CMK (cell line): ENCODE data around the gene DAPK3.
"Not testable (repeated sequence)": the region's sequence is repeated elsewhere in the genome, so short reads cannot be mapped to it uniquely, and the experiment has no call there.

Experiments
- DNase-seq: peaks from one replicate; pipeline ENCODE4 v3.0.0-alpha.2; 2010; ENCODE audit warnings: low read depth

DAPK3 gene

DNA sequence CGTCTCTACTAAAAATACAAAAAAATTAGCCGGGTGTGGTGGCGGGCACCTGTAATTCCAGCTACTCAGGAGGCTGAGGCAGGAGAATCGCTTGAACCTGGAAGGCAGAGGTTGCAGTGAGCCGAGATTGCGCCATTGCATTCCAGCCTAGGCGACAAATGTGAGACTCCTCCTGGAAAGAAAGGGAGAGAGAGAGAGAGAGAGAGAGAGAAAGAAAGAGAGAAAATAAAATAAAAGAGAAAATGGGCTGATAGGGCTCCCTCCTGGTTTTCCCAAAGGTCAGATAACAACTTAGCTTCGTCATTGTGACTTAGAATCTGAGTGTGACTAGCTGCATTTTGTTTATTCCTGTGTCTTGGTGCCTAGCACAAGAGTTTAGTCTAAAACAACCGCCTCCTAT, 34.5 kb upstream of the DAPK3 start:
- DNase-seq: not testable (repeated sequence)

- not testable (repeated sequence) for DNase-seq
Observed at GRCh38 chr19:4000798-4001197, 29.9 kb upstream of the DAPK3 start.

GRCh38 chr19:3998667-3999412, 27.9 kb upstream of the DAPK3 start:
- not testable (repeated sequence) for DNase-seq

- no peak for DNase-seq
Observed at GRCh38 chr19:3995607-3996006, 24.7 kb upstream of the DAPK3 start.

- DNase-seq: no peak
Observed at GRCh38 chr19:3990815-3991117, 19.9 kb upstream of the DAPK3 start.

DNA sequence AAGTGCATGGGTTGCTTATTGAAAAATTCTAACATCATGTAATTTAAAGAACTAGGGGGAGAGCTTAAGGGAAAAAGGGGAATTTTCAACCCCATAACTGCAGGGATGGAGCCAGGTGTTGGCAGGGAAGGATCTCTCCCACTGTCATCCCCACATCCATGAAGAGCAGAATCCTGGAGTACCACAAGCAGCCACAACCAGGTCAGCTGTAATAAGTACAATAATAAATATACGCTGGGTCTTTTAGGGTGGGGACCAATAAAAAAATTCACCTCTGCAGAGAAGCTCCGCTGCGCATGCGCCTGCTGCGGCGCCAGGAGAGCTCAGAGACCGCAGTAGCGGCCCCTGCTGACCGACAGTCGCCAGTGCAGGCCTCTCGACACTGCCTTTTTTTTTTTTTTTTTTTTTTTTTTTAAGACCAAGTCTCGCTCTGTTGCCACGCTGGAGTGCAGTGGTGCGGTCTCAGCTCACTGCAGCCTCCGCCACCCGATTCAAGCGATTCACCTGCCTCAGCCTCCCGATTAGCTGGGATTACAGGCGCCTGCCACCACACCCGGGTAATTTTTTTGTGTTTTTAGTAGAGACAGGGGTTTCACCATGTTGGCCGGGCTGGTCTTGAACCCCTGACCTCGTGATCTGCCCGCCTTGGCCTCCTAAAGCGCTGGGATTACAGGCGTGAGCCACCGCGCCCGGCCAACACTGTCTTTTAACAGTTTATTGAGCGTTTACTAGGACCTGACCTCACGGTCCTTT, 16.9 kb upstream of the DAPK3 start:
- peak; percentile 63 for DNase-seq

DNA sequence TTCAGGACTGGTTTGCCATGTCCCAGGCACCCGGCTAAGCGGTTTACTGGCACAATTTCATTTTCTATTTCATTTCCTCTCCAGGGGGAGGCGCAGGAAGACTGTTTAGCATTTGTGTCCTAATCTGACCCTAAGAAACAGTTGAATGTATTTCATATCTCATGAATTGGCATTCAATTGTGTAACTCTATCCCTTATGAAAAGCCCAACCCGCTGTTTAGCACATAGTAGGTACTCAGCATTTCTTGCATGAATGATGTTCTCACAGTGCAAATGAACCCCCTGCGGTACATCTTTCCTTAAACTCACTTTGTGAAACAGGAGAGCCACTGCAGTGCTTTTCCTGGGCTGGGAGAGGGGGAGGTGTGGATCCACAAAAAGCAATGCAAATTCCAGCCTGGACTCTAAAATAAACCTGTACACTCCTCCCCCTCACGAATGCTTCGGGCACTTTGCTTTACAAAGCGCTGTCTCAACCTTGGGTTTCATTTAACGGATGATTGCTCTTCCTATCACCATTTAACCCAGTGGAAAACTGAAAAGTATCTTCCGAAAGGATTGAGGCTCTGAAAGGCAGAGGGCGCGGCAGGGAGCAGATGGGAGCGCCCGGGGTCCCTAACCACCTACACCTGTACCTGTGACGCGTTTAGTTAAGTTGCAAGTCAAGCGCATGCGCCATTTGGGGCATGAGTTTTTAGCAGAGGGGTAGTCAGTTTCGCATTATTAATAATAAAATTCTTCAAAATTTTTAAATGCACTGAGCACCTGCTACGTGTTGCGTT, 15.6 kb upstream of the DAPK3 start:
- DNase-seq: no peak

DNA sequence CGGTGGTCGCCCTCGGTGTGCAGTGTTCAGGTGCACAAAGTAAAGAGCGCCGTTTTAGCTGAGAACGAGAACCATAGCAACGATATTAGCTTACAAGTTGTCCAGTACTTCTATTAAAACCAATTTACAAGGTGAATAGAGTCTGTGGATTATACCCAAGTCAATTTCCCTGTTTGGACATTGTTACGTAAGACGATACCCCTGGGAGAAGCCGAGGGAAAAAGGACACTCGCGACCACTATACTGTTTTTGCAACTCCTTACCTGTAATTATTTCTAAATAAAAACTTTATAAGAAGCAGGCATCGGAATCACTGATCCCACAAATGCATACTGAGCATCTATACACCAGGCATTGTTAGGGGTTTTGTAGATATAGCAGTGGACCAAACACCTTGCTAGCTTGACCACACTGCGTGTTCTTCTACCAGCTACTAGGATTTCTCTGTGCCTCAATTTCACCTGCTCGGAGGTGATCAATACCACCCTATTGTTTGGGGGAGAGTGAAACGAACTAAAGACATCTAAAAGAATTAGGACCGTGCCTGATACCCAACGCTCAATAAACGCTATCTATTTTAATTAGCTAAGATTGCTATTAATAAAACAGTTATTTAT, 14.9 kb upstream of the DAPK3 start:
- DNase-seq: no peak

GRCh38 chr19:3984908-3985642, 14.2 kb upstream of the DAPK3 start, which contains the start of gene EEF2:
Gene EEF2, minus strand, starts transcription at chr19:3985463. Its CDS starts 83 bp downstream, at chr19:3985380.
- DNase-seq: peak; percentile 90

GRCh38 chr19:3984584-3984907, 13.6 kb upstream of the DAPK3 start:
- peak; percentile 41 for DNase-seq

DNA sequence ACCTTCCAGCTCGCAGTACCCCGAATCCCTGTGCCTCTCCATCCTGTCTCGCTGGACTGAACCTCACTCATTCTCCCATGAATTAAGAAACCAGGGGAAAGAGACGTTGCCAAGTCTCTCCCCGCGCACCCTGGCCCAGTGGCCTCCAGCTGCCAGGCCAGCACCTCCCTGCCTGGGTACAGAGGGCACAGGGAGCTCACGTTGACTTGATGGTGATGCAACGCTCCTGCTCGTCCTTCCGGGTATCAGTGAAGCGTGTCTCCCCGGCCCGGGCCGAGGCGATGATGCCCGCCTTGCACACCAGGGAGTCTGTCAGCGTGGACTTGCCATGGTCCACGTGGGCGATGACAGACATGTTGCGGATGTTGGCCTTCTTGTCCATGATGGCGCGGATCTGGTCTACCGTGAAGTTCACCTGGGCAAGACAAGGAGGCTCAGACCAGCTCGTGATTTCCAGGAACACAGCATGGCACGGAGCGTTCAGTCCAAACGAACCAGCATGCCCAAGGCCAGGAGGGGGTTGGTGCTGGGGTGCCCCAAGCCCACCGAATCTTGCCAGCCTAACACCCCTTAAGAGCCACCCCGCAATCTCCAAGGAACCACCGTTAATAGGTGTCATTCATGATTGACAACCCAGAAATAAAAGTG, 13.2 kb upstream of the DAPK3 start:
- DNase-seq: no peak

GRCh38 chr19:3983542-3983914, 12.6 kb upstream of the DAPK3 start:
- no peak for DNase-seq

GRCh38 chr19:3982701-3983541, 12.0 kb upstream of the DAPK3 start:
- no peak for DNase-seq

DNA sequence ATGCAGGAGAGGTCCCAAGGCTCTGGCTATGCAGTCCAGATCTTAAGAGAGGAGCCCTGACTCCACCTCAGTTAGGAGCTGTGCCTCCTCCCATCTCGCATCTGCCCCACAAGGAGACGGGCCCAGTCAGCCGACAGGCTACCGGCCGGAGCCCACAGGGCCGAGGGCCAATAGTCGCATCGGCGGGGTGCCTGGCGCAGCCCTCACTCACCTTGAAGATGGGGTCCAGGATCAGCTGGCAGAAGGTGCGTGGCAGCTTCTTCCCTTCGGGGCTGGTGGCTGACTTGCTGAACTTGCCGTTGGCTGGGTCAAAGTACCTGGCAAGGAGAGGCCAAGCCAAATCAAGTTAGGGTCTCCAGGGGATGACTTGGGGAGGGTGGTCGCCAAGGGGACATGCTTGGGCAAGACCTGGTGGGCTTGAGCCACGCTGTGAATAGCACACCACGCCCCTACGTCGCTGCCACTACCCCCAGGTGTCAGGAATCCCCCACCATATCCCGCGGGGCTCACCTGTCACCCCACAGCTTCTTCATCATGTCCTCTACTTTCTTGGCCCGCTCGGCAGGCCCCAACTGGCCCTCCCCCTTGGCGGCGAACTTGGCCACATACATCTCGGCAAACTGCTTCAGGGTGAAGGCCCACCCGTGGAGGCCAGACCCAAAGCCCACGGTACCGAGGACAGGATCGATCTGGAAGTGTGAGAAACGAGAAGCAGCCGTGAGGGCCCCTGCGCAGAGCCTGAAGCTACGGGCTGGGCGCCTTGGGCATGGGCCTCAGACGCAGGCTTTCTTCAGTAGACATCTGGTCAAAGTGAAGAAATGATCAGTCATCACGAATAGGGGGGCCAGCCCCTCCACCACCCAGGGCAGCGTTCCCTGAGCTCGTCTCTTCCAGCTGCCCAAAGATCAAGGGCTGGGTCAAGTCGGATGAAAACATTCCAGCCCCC, 11.1 kb upstream of the DAPK3 start:
- no peak for DNase-seq

DNA sequence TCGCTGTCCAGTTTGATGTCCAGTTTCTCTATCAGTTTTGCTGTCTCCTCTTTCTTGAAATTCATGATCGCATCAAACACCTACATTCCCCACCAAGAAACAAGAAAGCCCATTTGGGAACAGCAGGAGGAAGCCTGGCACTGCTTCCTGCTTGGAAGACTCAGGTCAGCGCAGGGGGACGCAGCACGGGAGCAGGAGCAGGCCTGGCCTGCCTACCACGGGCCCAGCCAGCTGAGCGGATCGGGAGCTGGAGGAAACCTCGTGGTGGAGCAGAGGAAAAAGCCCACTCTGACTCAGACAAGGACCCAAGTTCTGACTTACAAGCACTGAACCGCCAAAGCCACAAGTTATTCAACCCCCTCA, 10.5 kb upstream of the DAPK3 start:
- DNase-seq: no peak

DNA sequence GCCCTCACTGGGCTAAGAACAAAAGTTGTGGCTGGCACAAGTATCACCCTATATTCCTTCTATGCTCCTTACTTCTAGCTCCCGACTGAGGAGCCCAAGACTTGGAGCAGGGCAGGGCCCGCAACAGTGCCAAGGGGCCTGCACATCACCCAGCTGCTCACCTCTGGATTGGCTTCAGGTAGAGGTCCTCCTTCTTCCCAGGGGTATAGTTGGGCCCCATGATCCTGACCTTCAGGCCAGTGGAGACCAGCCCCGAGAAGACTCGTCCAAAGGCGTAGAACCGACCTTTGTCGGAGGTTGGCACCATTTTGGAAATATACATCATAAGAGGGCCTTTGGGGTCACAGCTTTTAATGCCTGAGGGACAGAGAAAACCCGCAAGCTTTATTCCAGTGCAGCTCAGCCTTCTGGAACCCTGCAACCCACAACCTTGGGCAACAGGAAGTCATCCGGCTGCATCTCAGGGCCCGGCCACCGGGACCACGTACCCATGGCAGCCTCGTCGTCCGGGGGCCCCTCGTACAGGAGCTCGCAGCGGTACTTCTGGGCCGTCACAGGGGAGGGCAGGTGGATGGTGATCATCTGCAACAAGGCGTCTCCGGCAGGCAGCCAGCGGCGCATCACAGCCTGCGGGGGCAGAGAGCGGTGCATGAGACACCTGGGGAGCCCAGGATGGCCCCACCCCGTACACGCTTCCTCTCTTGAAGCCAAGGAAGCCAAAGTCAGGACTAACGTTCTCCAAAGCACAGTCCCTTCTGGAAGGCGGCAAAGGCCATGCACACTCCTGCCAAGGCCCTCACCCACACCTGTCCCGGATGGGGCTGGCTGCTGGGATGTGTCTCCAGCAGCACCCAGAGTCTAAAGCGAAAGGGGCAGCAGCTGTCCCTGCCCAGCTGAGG, 9.7 kb upstream of the DAPK3 start:
- DNase-seq: no peak

GRCh38 chr19:3979674-3980352, 8.9 kb upstream of the DAPK3 start:
- DNase-seq: no peak

GRCh38 chr19:3979289-3979673, 8.4 kb upstream of the DAPK3 start:
- DNase-seq: no peak
